GM19043 (cell line): ENCODE data around the gene TSHR.
"Not testable (repeated sequence)": the region's sequence is repeated elsewhere in the genome, so short reads cannot be mapped to it uniquely, and the experiment has no call there.

Experiments
- ATAC-seq: cut with Tn5 transposase; IDR thresholded peaks from one replicate; pipeline ENCODE4 v1.9.1; 2021; ENCODE audit warnings: low read depth; ENCODE audit not compliant: unreplicated experiment

Gene TSHR

DNA sequence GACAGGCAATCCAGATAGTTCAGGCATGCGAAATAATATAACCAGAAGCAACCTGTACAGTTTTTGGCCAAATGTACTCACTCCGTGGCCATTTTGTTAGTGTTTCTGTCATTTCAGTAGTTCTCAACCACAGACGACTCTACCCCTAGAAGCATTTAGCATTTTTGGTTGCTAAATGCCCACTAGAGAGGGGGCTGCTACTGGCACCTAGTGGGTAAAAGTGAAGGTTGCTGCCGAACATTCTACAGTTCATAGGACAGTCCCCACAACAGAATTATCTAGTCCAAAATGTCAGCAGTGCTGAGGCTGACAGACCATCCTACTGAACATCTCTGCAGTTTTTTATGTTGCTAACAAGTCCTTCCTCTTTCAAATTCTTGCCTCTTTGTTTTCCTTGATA lies 107.4 kb downstream of the TSHR start:
- ATAC-seq, result peak; percentile 86

DNA sequence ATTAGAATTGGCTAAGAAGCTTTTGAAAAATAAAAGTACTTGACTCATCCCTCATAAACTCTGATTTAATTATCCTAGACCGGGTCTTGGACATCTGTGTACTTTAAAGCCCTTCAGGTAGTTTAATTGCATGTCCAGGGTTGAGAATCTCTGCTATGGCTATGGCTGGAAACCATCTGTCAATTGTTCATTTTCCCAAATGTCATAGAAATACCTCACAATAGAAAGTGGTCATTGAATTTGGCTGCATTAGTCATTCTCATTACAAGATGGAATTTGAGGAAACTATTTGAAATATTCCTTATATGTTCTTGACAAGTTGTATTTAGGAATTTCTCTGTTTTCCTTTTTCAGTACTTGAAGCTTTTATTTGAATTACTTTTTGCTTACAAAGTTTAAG lies 111.3 kb downstream of the TSHR start:
- ATAC-seq, result no peak

DNA sequence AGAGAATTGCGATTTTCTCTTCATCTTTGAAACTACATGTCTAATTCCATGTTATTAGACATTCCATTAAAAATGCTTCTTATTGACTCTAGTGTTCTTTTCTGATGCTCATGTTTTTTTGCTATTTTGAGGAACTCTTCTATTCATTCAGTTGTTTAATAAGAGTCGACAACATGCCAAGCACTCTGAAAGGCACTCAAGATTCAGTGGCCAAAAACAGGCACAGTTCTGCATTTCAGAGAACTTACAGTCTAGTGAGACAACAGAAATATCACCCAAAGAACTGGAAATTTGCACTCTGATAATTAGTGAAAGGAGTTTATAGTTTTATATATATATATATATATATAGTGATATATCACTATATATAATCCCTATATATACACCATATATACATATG lies 111.7 kb downstream of the TSHR start:
- ATAC-seq, result no peak

- ATAC-seq, result no peak
These were observed 112.9 kb downstream of the TSHR start for GRCh38 chr14:81068176-81068782.

GRCh38 chr14:81070511-81070910 lies 115.1 kb downstream of the TSHR start:
- ATAC-seq, result no peak

DNA sequence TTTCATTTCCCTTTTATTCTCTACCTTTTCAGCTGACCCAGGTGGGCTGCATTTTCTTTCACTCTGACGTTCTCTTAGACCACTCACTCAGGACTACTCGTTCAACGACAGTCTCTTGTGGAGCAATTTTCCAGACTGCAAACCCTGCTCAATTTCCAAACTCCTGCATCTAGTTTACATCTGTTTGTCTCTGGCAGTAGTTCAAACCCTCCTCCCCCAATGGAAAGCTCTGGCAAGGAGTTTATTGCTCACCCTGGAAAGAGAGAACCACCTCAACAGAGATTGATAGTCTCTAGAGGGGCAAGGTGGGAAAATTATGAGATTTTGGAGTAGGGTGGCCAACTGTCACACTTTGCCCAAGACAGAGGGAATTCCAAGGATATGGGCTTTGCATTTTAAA lies 130.2 kb downstream of the TSHR start:
- no peak for ATAC-seq

DNA sequence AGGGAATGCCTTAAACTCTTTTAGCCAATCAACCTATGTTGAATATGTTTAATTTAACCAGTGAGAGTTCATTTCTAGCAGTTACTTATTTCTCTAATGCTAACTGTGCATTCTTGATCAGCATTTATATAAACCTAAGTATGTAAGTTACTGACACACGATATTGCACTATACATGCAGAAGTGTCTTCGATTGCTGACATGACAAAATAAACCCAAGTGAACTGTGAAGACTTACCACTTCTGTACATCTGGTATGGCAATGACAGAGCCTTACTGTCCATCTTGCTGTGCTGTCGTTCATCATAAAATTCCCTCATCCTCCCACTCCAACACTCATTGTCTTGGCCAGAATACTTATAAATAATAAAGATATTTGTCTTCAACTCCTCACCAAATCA lies 131.8 kb downstream of the TSHR start:
- ATAC-seq, result no peak

GRCh38 chr14:81091139-81091538 lies 135.7 kb downstream of the TSHR start:
- no peak for ATAC-seq

DNA sequence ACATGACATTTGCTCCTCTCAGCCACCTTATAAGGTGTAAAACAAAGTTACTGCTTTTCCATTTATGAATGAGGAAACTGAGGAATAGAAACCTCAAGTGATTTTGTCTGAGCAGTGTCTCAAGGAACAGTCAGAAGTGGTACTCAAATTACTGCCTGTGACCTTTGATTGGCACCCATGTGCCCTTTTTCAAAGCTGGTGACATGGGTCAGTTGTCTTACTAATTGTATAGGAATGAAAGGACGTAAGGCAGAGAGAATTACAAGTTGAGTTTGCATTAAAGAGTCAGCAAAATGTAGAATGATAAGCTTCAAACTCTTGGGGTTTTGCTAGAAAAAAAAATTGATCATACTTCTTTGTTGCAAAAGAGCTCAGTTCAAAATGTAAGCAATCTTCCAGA lies 136.2 kb downstream of the TSHR start:
- ATAC-seq, result no peak

- ATAC-seq, result no peak
These were observed 138.2 kb downstream of the TSHR start for GRCh38 chr14:81093651-81094050.

DNA sequence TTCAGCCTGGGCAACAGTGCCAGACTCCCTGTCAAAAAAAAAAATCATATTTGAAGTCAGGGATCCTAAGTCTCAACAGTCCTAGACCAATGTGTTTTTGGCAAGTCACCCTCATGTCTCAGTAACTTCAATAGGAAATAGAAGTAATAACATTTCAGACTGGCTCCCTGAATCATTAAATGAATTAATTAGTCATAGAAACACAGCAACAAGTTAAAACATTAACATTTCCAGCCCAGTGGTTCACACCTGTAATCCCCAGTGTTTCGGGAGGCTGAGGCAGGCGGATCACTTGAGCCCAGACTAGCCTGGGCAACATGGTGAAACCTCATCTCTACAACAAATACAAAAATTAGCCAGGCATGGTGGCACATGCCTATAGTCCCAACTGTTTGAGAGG lies 140.1 kb downstream of the TSHR start:
- no peak for ATAC-seq

GRCh38 chr14:81096656-81097055 lies 141.2 kb downstream of the TSHR start:
- no peak for ATAC-seq

DNA sequence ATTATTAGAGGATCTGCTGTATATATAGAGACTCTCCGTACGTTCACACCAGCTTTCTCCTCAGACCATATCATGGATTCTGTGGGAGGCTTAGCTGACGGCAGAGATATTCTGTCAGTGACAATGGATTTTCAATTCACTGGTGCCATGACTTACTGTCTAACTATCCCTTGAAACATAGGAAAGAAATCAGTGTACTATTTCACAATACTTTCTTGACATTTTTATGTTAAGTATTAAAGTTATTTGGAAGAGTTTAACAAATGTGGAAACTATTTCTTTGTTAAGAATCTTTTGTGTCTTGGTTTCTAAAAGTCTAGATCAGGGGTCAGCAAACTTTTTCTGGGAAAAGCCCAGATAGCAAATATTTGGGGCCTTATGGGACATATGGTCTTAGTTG lies 146.8 kb downstream of the TSHR start:
- no peak for ATAC-seq

GRCh38 chr14:81103443-81103842 lies 148.0 kb downstream of the TSHR start:
- no peak for ATAC-seq

DNA sequence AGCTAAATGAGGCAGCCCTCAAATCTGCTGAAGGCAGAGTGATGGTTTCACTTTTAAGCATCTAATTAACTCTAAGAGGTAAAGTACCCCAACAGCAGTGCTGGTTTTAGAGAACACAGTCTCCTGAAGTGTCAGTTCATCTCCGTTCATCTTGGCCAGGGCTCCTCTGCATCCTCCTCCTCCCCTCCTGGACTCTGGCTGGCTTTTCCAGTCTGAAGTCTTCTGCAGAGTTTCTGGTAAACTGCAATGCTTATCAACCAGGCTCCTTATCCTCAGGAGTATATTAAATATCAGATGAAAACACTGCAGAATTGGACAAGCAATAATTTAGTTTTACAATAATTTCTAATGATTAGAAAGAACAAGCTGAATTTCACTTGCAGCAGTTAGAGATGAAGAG lies 150.0 kb downstream of the TSHR start:
- ATAC-seq, result no peak

DNA sequence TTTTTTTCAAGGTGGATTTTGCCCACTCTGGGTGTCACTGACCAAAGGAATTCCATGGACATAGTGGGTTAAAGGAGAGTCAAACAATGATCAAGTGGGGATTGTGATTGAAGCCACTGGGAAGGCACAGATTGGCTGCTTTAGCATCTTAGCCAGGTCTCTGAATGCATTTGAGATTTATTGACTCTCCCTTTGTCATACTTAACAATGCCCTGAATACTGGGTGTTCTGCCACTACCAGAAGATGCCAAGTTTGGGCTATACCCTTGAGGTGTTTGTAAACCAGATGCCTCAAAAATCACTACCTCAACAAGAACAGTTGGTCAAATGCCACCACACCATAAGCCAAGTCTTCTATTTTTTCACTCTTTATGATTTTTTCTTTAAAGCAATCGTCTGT lies 150.5 kb downstream of the TSHR start:
- ATAC-seq, result no peak

DNA sequence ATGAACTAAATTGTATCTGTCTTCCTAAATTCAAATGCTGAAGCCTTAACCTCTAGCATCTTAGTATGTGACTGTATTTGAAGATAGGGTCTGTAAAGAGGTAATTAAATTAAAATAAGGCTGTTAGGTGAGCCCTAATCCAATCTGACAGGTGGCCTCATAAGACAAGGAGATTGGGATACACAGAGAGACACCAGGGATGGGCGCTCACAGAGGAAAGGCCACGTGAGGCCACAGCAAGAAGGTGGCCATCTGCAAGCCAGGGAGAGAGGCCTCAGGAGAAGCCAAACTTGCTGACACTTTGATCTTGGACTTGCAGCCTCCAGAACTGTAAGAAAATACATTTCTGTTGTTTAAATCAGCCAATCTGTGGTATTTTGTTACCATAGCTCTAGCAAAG lies 154.8 kb downstream of the TSHR start:
- no peak for ATAC-seq

DNA sequence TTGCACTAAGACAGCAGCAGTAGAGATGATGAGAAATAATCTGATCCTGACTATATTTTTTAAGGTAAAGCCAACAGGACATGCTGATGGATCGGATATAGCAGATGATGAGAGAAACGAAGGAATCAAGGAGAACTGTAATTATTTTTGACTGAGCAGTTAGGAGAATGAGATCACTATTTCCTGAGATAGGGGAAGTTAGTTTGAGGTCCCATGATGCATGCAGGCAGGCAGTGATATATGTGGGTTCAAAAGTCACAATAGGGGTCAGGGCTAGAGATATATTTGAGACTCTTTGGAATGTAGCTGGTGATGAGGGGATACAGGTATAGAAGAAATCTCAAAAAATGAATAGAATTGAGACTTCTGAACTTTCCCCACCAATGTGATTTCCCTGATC lies 157.8 kb downstream of the TSHR start:
- no peak for ATAC-seq

GRCh38 chr14:81113945-81114820 lies 158.8 kb downstream of the TSHR start:
- ATAC-seq, result not testable (repeated sequence)

- ATAC-seq, result no peak
These were observed 165.1 kb downstream of the TSHR start for GRCh38 chr14:81120501-81120900.

DNA sequence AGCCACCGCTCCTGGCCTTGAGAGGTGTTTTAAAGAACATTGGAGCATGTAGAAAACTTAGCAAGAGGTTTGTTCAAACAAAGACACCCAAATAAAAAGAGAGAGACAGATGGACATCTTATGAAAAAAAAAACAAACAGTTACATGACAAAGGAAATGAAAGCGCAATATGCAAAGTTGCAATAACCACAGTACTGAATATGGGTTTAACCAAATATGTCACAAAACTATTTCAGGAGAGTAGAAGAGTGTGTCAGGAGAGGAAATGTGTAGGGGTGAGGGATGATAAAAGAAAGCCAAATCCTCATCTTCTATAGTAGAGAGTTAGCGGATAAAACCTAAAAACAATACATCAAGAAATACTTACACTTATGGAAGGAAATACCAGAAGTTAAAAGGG lies 166.9 kb downstream of the TSHR start:
- ATAC-seq, result peak; percentile 99

DNA sequence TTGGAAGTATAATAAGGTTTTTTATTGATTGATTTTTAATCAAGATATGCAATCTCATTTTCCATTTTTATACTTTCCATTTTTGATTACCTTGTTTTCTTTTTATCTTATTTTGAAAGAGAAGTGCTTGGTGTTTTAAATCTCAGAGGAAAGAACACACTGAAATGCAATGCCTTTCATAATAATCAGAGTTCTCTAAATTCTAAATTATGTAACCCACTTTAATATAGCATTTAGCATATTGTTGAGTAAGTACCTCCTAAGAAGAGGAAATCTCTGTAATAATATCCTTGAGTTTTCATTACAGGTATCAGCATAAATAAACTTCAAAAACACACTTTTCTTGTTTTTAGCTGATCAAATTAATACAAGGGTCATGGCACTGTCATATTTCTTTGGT lies 168.4 kb downstream of the TSHR start:
- ATAC-seq, result no peak
